ENCODE data around the gene CTXND1.

Gene CTXND1

DNA sequence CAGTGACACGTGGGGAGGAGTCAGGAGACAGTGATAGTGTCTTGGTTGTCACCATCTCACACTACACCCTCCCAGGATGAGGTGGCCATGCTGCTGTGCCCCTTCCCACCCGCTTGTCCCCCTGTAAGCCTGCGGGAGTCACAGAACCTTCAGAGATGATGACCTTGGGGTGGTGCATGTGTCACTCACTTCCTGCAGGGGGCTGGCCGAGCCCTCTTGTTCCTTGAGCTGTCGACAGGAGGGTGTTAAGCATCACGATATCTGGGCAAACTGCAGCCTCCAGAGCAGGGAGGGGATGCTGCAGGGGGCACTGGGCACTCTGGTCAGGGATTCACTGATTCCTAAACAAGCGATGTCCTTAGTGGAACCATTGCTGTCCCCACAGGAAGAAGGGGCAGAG lies 71.5 kb downstream of the CTXND1 start:
- DNase-seq = no peak

DNA sequence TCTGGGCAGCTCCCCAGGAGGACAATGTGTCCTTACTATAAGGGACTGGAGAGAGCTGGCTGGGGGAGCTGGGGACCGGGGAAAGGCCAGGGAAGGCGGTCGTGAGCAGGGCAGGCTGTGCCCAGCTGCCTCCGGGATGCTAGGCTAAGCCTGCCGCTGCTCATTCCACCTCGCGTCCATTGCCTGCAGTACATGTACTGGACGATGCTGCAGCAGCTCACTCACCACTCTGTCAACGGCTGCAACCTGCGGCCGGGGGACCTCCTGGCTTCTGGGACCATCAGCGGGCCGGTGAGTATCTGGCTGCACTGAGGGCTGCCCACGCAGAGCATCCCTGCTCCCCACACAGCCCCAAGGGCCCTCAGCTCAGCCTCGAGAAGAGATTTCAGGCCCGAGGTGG lies 72.1 kb downstream of the CTXND1 start:
- DNase-seq = no peak

DNA sequence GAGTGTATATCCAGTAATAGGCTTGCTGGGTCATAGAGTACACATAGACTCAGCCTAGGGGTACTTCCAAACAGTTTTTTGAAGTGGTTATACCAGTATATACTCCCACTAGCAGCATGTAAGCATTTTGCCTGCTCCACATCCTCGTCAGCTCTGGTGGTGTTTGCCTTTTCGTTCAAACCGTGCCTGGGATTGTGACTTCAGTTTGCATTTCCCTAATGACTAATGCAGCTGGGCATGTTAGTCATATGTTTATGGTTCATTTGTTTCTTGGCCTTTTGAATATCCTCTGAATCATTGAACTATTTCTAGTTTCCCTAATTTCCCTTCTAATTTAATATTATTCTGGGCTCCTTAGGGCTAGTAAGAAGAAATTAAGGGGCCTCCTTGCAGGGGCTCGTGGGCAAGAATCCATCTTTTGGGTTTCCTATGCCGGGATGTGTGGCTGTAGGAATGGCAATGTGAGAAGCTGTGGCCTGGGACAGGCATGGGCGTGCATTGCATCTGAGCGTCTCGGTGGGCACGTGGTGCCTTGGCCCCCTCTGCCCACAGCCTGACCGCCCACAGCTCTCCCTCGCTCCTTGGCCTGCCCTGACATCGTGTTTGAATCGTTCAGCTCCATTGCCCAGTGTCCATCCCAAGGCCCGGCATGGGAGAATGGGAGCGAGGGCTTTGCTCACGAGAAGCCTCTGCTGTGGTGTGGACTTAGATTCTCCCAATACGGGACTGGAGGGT lies 72.8 kb downstream of the CTXND1 start:
- DNase-seq = no peak

DNA sequence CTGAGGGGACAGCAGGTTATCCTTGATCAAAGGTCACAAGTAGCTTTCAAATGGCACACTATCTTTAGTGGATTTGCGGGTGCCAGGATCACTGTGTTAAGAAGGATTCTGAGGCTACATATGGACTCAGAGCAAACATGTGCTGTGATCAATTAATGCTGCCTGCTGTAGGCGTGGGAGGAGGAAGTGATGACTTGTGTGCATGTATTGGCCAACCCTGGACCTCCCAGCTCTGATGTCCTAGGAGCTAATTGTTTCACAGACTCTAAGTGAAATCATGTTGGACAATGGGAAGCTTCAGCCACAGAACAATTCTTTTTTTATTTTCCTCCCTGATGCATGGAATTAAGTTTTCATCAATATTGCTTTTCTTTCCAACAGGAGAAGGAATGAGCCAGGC lies 74.9 kb downstream of the CTXND1 start:
- DNase-seq = no peak

DNA sequence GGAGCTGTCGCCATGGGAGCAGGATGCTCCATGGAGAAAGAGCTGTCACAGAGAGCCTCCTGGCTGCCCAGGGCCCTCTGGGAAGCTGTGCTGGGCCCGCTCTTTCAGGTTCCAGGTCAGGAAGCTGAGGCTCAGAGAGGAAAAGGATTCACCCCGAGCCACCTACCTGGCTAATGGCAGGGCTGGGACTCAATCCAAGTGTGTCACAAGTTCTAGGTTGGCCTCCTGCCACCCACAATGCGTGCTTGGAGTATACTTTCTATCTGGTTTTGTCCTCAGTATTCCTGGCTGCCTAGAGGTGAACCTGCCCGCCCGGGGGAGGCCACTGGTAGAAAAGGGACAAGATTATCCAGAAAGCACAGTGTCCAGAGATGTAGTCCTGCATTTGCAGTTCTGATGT lies 75.6 kb downstream of the CTXND1 start:
- no peak for DNase-seq

DNA sequence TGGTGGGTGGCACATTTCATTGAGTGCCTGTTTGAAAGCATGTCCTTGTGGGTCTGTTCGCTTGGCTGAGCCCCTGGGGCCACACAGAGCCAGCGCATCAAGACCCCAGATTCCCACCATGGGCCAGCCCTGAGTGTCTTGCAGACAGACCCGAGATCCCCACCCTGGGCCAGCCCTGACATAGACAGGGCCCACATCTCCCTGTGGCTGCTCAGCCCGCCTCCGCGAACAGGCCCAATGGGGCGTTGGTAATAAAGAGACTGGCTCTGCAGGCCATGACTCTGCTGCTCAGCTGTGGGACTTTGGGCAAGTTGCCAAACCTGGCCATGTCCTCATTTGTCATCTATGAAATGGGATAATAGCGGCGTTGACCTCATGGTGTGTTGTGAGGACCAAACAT lies 76.6 kb downstream of the CTXND1 start:
- no peak for DNase-seq

DNA sequence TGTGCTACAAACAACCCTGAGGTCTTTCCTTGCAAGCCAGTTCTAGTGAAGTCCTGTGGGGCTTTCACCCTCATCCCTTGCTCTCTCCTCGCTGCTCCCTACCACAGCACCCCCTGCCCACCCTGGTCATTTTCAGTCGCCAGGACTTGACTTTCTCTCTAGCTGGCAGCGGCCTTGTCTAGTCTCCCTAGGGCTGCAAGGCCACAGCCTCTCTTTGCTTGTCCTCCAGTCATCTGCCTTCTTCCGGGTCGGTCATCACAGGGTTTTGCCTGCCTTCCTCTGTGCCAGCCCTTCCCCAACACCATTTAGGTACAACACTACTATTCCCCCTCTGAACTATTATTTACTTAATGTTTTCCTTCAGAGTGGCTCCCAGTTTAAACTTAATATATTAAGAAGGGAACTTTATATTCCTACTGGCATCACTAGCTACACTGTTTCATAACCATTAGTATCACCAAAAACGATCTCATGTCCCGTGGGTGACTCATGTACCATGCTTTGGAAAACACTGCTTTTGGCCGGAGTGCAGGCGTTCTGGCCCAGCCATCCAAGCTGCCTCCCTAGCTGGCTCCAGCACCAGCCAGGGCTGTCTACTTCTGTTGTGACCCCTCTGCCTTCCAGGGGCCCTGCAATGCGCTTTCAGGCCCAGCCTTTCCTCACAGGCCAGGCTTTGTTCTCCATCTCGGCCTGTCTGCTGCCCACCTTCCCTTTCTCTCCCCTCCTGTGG lies 77.8 kb downstream of the CTXND1 start:
- DNase-seq = no peak

DNA sequence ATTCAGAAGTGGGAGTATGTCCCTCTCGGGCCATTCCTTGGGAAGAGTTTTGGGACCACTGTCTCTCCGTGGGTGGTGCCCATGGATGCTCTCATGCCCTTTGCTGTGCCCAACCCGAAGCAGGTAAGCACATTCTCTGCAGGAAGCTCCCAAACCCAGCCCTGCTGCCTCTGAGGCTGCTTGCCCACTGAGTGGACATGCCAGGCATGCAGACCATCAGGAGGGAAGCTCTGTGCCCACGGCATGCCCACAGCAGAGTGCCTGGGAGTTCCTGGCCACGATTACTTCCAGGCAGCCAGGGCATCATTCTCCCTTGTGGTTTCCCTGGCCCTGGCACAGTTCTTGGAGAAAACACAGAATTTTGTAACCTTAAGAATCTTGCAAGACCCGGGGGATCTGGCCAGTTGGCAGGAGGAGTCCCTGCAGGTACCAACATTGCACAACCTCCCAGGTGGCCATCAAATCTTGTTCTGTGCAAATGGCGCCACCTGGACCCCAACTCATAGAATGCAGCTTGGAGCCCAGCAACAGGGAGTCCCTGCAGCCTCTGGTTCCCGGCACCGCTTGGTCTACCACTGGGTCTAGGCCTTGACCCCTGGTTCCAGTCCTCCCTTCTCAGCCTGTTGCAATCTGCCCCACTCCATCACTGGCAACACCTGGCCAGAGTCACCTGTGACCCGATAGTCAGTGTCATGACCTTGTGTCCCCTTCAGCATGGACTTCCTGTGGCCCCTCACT lies 78.8 kb downstream of the CTXND1 start:
- DNase-seq = no peak

DNA sequence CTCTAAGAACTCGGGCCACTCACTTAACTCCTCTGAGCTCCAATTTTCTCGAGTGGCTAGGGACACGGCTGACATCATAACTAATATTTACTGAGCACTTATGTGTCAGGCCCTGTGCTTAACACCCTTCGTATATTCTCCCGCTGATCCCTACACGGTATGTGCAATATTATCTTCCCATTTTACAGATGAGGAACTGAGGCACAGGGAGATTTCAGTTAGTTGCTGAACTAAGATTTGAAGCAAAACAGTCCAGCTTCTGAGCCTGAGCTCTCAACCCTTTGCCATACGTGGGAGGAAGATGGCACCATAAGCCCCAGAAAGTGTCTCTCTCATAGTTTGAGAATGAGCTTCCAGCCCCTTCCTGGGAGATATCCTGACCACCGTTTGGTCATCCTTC lies 79.6 kb downstream of the CTXND1 start:
- DNase-seq = no peak

DNA sequence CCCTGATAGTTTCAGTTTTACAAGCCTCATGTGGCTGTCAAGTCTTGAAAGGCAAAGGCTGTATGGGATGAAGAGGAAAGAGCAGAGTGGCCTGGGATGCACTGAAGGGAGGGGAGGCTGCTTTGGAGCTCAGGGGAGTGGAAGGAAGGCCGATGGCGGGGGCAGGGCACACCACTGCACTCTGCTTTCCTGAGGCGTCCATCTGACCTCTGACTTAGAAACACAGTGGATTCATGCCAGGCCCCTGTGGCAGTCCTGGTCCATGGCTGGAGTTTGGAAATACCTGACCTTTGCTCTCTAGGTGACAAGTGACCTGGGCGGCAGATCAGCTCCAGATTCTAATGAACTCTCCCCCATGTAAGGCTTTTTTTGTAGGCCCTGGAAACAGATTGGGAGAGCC lies 80.2 kb downstream of the CTXND1 start:
- no peak for DNase-seq

DNA sequence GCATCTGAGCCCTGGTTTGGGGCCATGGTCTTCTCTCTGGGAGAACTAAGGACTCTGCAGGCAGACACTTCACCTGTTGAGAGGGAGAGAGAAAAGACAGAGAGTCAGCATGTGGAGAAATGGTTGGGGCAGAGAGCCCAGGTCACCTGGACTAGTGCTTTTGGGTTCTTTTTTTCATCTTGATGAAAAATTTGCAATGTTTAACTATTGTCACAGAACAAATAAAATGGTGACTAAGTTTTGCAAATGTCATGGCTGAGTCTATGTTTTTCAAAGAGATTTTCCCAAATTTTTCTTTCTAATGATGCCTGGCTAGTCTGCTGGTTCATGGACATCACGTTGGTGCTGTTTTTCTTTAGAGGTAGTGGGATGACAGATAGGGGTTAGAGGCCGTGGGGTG lies 81.4 kb downstream of the CTXND1 start:
- DNase-seq = no peak

DNA sequence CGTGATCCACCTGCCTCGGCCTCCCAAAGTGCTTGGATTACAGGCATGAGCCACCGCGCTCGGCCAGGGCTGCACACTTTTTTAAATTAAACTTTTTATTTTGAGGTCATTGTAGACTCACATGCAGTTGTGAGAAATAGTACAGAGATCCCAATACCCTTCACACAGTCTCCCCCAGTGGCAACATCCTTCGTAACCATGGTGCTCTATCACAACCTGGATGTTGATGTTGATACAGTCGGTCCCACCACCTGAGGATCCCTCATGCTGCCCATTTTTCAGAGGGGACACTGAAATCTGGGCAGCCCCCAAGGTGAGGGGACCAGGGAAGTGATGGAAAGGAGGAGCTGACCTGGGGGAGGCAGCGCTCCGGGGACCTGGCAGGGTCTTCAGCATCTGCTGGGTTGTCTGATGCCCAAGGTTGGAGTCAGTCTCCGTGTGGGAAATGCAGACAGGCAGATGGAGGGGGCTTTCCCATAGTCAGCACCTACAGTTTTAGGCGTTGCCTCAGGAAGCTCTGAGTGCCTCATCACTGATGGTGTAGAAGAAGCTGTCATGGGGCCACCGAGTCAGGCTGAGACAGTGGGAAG lies 82.2 kb downstream of the CTXND1 start:
- no peak for DNase-seq

DNA sequence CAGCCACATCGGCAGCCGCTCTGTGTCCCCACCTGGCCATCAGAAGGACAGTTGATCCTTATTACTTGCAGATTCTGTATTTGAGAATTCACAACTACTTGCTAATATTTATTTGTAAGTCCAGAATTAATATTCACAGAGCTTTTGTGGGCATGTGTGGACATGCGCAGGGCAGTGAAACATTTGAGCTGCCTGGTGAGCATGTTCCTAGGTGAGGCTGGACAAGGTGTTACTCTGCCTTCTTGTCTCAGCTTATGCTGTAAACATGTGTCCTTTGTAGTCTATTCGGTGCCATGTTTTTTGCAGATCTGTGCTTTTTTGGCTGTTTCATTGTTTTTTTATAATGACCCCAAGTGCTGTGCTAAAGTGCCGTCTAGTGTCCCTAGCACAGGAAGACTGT lies 83.6 kb downstream of the CTXND1 start:
- no peak for DNase-seq

DNA sequence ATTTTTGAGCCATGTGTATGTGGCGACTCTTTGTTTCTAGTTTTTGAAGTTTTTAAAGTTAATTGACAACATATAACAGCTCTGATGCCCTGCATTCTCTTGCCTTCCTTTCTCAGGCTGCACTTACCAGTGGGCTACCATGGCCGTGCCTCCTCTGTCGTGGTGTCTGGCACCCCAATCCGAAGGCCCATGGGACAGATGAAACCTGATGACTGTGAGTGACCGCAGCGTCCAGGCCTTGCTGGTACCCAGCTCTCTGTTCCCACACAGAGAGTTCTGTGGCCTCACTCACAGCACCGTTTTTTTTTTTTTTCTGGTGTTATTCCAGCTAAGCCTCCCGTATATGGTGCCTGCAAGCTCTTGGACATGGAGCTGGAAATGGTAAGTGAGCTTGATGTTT lies 84.1 kb downstream of the CTXND1 start:
- no peak for DNase-seq

DNA sequence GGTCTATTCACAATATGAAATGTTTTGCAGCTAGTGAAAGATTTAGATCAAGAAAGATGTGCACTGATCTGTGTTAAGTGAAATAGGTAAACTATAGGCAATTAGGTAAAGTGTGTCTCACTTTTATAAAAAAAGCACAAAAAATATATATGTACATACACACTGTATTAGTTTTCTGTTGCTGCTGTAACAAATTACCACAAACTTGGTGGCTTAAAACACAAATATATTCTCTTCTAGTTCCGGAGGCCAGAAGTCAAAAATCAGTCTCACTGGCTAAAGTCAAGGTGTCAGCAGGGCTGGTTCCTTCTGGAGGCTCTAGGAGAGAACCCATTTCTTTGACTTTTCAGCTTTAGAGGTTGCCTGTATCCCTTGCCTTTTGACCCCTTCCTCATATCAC lies 88.1 kb downstream of the CTXND1 start:
- no peak for DNase-seq

DNA sequence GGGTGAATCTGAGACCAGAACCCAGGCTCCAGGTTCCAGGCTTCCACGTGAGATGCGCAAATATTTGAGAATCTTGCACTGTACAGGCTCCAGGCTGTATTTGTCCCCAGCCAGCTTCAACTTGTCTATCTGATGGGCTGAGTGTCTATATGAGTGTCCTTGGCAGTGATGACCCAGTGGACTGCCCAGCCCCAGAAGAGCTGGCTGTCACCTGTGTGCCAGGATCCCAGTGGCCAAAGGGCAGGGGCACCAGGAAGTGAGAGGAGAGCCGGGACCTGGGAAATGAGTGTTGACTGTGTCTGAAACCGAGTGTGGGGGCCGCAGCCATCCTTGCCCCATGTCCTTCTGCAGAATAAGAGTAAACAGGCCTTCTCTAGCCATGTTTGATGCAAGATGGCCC lies 88.8 kb downstream of the CTXND1 start:
- no peak for DNase-seq

DNA sequence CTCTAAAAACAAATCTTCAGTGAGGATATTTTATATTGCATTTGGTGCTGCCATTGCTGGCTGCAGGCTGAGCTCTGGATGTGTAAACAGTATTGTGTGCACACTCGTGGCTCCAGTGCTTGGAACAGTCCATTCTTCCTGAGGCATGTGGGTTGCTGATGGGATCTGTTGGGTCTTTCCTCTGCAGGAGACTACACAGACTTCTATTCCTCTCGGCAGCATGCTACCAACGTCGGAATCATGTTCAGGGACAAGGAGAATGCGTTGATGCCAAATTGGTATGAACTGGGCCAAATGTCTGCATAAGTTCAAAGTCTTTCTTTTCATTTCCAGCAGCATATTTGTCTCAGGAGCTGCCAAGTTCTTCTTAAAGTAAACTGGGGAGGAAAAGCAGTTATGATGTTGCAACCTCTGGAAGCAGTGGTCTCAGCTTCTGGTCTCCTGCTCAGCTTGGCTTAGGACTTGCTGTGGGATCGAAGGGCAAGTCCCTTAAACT lies 89.9 kb downstream of the CTXND1 start:
- DNase-seq = no peak

DNA sequence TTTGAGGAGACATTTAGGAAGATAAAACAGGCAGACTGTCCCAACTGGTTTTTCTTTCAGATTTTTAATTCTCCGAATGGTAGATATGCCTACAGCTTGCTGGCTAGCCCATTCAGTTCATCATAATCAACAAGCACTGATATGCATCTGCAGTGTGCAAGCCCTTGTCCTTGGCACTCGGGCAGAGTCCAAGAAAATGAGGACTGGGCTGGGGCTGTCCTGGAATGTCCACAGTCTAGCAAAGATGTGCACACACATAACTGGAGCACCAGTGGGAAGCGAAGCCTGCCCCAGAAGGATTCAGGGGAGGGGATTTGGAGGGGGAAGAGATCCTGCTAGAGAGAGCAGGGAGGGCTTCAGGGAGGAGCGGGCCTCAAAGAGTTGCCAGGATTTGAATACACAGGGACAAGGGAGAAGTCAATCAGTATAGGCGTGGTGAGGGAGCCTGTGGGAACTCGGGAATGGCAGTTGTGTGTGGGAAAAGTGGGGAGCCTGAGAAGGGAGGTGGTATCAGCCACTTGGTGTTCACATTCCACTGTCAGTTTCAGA lies 90.5 kb downstream of the CTXND1 start:
- DNase-seq = no peak

DNA sequence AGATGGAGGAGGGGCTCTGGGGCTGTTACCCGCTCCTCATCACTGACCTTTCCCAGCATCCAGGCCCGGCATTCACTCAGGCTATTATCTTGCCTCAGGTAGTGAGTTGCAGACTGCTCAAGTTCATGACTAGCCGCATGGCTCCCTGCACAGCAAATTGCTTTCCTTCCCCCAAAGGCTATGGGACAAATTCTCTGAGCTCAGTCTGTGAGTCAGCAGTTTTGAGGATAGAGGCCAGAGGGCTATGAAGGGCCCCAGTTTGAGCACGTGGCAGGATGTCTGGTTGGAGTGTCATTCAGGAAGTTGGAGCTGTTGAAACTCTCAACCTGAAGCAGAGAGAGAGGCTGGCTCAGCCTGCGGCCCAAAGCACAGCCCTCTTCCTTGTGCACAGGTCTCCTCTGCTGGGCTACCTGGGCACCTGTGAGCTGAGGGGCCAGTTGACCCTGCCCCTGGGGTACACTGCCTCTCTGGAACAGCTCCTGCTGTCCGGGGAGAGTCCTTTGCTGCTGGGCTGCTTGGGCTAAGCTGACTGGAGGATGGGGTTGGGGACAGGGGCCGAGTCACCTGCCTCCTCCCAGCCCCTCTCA lies 91.3 kb downstream of the CTXND1 start:
- no peak for DNase-seq

DNA sequence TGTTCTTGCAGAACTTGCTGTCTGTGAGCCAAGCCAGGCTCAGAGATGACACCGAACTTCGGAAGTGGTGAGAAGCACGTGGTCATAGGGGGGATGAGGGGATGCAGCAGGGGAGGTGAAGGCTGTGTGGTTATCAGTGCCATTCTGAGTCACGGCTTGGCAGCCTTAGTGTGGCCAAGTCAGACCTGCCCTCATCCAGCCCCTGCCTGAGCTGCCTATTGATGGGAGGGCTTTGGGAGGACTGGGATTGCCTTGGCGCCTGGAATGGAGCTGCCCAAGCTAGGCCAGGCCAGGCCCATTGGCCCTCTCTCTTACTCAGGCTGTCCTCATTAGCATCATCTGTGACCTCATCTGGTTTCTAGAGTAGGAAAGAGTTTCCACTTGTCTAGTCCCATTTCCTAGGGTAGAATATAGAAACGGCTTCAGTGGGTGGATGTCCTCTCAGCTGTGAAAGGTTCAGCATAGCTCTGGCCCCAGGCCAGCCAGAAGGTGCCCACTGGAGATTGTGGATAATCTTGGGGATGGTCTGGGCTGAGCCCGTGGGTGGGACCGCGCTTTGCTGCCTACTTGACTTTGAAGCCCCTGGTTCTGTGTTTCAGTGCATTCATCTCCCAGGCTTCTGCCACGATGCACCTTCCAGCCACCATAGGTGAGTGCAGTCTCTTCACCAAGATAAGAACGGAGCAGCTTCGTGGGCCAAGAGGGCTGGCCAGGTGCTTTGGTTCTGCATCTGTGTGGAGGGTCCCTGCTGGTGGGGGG lies 92.0 kb downstream of the CTXND1 start:
- DNase-seq = no peak

DNA sequence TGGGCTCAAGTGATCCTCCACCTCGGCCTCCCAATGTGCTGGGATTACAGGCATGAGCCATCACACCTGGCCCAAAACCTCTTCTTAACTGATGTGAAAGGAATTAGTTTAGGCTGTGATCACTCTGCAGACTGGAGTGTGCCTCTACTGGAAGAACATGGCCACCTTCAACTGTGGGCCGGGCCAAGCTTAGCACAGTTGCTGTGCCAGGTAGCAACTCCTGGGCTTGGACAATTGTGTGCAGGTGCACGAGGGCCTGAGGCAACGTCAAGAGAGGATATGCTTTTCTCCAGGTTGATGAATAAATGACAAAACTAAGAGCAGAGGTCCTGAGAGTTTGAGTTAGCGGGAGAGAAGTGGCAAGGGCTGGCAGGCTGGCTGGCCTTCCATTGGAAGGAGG lies 92.7 kb downstream of the CTXND1 start:
- no peak for DNase-seq

DNA sequence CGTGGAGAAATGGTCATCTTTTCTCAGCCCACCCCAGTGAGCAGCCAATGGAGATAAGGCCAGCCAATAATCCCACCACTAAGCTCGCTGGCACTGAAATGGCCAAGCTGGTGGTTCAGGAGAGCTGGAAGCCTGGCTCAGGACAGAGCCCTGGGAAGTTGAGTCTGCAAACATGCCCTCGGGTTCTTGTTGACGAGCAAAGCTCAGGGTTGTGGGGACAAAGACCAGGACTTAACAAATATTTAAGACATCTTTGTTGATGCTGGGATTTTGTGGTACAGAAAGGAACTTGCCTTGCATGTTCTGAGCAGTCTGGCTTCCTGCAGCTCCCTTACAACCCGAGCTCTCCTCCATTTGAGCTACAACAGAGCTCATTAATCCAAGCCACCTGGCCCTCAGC lies 94.8 kb downstream of the CTXND1 start:
- no peak for DNase-seq
